Small intestine (tissue), 4 donors: Measurements from ENCODE around the gene SEC22B. TPM values are rescaled to one million over a fixed set of nuclear protein-coding genes. Genes with fewer than 3 reads are reported as not detected.

Experiments
- polyA plus RNA-seq, 4 donors: library from polyadenylated mRNA; stranded (reverse) in 3 of 4; unstranded in 1 of 4; fragments of 200-250 nt in 3 of 4; fragments of 120-200 nt in 1 of 4; gene quantifications; one replicate each; pipeline versions ENCODE4 v1.2.1 to v1.2.3, GENCODE V29; 2013
- donor health status: healthy with polysubstance abuse.
- donor health status: Bipolar disorder and iron deficiency.
- donor health status: healthy.

Gene SEC22B
- polyA plus RNA-seq, 4 donors = 19.2 to 37.9 (median 19.6) TPM

Other genes starting within 250 kb of the SEC22B start
- gene NOTCH2, start 106.9 kb downstream of the SEC22B start, polyA plus RNA-seq = 10 to 100 TPM in 1 of 4 donors, 1 to 10 TPM in 1, under 1 TPM in 2; 0.54 to 19.2 (median 4.5) TPM
- gene NBPF8, start 238.5 kb upstream of the SEC22B start, polyA plus RNA-seq = 10 to 100 TPM in 1 of 4 donors, 1 to 10 TPM in 2, under 1 TPM in 1; 0.45 to 10.1 (median 2.0) TPM